Fibroblast of lung (primary cell): ENCODE measurements around the gene TCP11.

Source experiments
- CTCF ChIP-seq, 2 donors: IDR thresholded peaks in 1 of 2; conservative IDR thresholded peaks in 1 of 2; 1 replicate in 1 of 2; 2 replicates in 1 of 2; pipeline ENCODE4 v1.5.1; 2011 to 2012; ENCODE audit warnings: low read length in 2 of 2, control low read depth in 1 of 2, inconsistent platforms in 1 of 2, low read depth in 1 of 2, mild to moderate bottlenecking in 1 of 2
- EZH2 ChIP-seq: IDR thresholded peaks from 2 replicates; pipeline ENCODE4 v1.5.1; 2012; ENCODE audit warnings: low read length, control low read depth, mild to moderate bottlenecking; ENCODE audit errors: missing control alignments

DNA sequence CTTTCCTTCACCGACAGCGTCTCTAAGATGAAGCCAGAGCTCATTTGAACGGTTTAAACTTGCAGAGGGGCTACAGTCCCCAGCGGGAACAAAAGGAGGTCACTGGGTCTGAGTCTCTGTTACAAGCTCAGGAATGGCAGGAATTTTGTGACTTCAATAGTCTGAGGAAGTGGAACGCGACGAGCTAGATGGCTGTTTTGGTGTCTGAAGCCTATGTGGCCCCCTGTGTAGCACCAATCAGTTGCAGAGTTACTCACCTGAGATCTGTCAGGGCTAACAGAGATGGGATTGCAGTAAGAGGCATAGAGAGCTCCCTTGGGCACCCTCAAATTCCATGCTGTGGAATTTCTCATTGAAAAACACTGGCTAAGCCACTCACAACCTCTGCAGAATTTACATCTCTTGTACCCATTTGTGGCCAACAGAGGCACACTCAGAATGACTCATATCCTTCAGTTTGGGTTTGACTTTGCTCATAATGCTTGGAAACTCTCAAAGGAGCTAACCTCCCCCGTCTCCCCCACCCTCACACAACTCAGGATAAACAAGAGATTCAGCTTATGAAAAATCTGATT is 7.1 kb upstream of the TCP11 start:
- no peak for TF ChIP-seq CTCF (conservative IDR thresholded peaks at IDR 0.05 in 1 of 2, IDR thresholded peaks at IDR 0.05 in 1 of 2; ENCODE audit: low read depth in 1 of 2, low read length in 2 of 2)
- no peak for TF ChIP-seq EZH2
